ENCODE measurements around the gene GNB5.
"Not testable (repeated sequence)": the region's sequence is repeated elsewhere in the genome, so short reads cannot be mapped to it uniquely, and the experiment has no call there.

The GNB5 gene

GRCh38 chr15:52191207-52191606 is at the start of gene GNB5:
TSS of gene GNB5 (minus strand) at chr15:52191392. CDS start at chr15:52184676, 6,716 bp downstream.
- no peak for DNase-seq (ENCODE audit: low read depth in 3 of 3, low spot score in 1 of 3)

- DNase-seq (ENCODE audit: low read depth in 3 of 3, low spot score in 1 of 3): no peak
Observed at GRCh38 chr15:52240166-52240565, 49.0 kb upstream of the GNB5 start.

- DNase-seq (ENCODE audit: low read depth in 3 of 3, low spot score in 1 of 3): not testable (repeated sequence)
Observed at GRCh38 chr15:52238989-52239525, 47.9 kb upstream of the GNB5 start.

- no peak for DNase-seq (ENCODE audit: low read depth in 3 of 3, low spot score in 1 of 3)
Observed at GRCh38 chr15:52238149-52238548, 47.0 kb upstream of the GNB5 start.

- no peak for DNase-seq (ENCODE audit: low read depth in 3 of 3, low spot score in 1 of 3)
Observed at GRCh38 chr15:52236013-52236412, 44.8 kb upstream of the GNB5 start.

GRCh38 chr15:52234596-52235541 is 43.7 kb upstream of the GNB5 start:
- no peak for DNase-seq (ENCODE audit: low read depth in 3 of 3, low spot score in 1 of 3)

- no peak for DNase-seq (ENCODE audit: low read depth in 3 of 3, low spot score in 1 of 3)
Observed at GRCh38 chr15:52233405-52233804, 42.2 kb upstream of the GNB5 start.

GRCh38 chr15:52232327-52232726 is 41.1 kb upstream of the GNB5 start:
- DNase-seq (ENCODE audit: low read depth in 3 of 3, low spot score in 1 of 3): no peak

- DNase-seq (ENCODE audit: low read depth in 3 of 3, low spot score in 1 of 3): no peak
Observed at GRCh38 chr15:52230073-52230472, 38.9 kb upstream of the GNB5 start.

- no peak for DNase-seq (ENCODE audit: low read depth in 3 of 3, low spot score in 1 of 3)
Observed at GRCh38 chr15:52228921-52229320, 37.7 kb upstream of the GNB5 start.

- peak; percentile 29 to 30 (median 30) for DNase-seq (ENCODE audit: low read depth in 3 of 3, low spot score in 1 of 3)
Observed at GRCh38 chr15:52227456-52227855, 36.3 kb upstream of the GNB5 start.

GRCh38 chr15:52225230-52225629 is 34.0 kb upstream of the GNB5 start:
- no peak for DNase-seq (ENCODE audit: low read depth in 3 of 3, low spot score in 1 of 3)

- DNase-seq (ENCODE audit: low read depth in 3 of 3, low spot score in 1 of 3): no peak
Observed at GRCh38 chr15:52224211-52224610, 33.0 kb upstream of the GNB5 start.

- no peak for DNase-seq (ENCODE audit: low read depth in 3 of 3, low spot score in 1 of 3)
Observed at GRCh38 chr15:52221730-52222129, 30.5 kb upstream of the GNB5 start.

- DNase-seq (ENCODE audit: low read depth in 3 of 3, low spot score in 1 of 3): no peak
Observed at GRCh38 chr15:52220937-52221660, 29.9 kb upstream of the GNB5 start.

GRCh38 chr15:52220251-52220650 is 29.1 kb upstream of the GNB5 start:
- no peak for DNase-seq (ENCODE audit: low read depth in 3 of 3, low spot score in 1 of 3)

GRCh38 chr15:52218816-52219215 is 27.6 kb upstream of the GNB5 start:
- DNase-seq (ENCODE audit: low read depth in 3 of 3, low spot score in 1 of 3): no peak

- DNase-seq (ENCODE audit: low read depth in 3 of 3, low spot score in 1 of 3): no peak
Observed at GRCh38 chr15:52218371-52218770, 27.2 kb upstream of the GNB5 start.

GRCh38 chr15:52217186-52217585 is 26.0 kb upstream of the GNB5 start:
- no peak for DNase-seq (ENCODE audit: low read depth in 3 of 3, low spot score in 1 of 3)

- no peak for DNase-seq (ENCODE audit: low read depth in 3 of 3, low spot score in 1 of 3)
Observed at GRCh38 chr15:52214553-52214952, 23.4 kb upstream of the GNB5 start.

GRCh38 chr15:52213206-52213605 is 22.0 kb upstream of the GNB5 start:
- no peak for DNase-seq (ENCODE audit: low read depth in 3 of 3, low spot score in 1 of 3)

Measured in stimulated activated CD4-positive, alpha-beta T cell treated with anti-CD3 and anti-CD28 coated beads, TNF-alpha, amount 100 ng/mL, for 1 hour (primary cell).